ENCODE measurements around the gene CDH5. TPM values are rescaled to one million over a fixed set of nuclear protein-coding genes. Genes with fewer than 3 reads are reported as not detected.
"Not testable (repeated sequence)": the region's sequence is repeated elsewhere in the genome, so short reads cannot be mapped to it uniquely, and the experiment has no call there.

CDH5 gene
- total RNA-seq, 4 donors from 2014 or later = 31.2 to 126 (median 70.6) TPM

- no peak for DNase-seq
- Histone ChIP-seq H3K4me3 (no peak overlapping the region), H3K4me1 (no peaks in the 10 kb centered on the region), H3K27me3 (no peaks in the 10 kb centered on the region), H3K36me3 (no peaks in the 10 kb centered on the region), H3K27ac (no peak overlapping the region), H3K9me3 (no peaks in the 10 kb centered on the region)
- intact Hi-C loops (cut with DNase I; ENCODE audit: low total_unique reads) = no loop called here
- TF ChIP-seq CTCF (IDR thresholded peaks at IDR 0.05) = no peak
- TF ChIP-seq POLR2A (IDR thresholded peaks at IDR 0.05) = no peak
Measured at GRCh38 chr16:66444049-66444481, 77.6 kb downstream of the CDH5 start.

GRCh38 chr16:66446737-66447136, 80.2 kb downstream of the CDH5 start:
- Histone ChIP-seq H3K4me1 (no peaks in the 10 kb centered on the region), H3K27me3 (no peaks in the 10 kb centered on the region), H3K9me3 (no peaks in the 10 kb centered on the region), H3K27ac (no peak overlapping the region), H3K36me3 (no peaks in the 10 kb centered on the region), H3K4me3 (no peak overlapping the region)
- intact Hi-C loops (cut with DNase I; ENCODE audit: low total_unique reads) = no loop called here
- TF ChIP-seq CTCF (IDR thresholded peaks at IDR 0.05) (no peak), POLR2A (IDR thresholded peaks at IDR 0.05) (no peak)
- DNase-seq = no peak

- Histone ChIP-seq H3K4me1 (no peaks in the 10 kb centered on the region), H3K4me3 (no peak overlapping the region), H3K27me3 (no peaks in the 10 kb centered on the region), H3K36me3 (no peaks in the 10 kb centered on the region), H3K27ac (no peak overlapping the region), H3K9me3 (no peaks in the 10 kb centered on the region)
- intact Hi-C loops (cut with DNase I; ENCODE audit: low total_unique reads) = no loop called here
- TF ChIP-seq CTCF (IDR thresholded peaks at IDR 0.05) (no peak), POLR2A (IDR thresholded peaks at IDR 0.05) (no peak)
- no peak for DNase-seq
Measured at GRCh38 chr16:66447491-66447890, 81.0 kb downstream of the CDH5 start.

GRCh38 chr16:66451548-66451947, 85.1 kb downstream of the CDH5 start:
- DNase-seq = no peak
- Histone ChIP-seq H3K27me3 (no peaks in the 10 kb centered on the region), H3K4me1 (no peaks in the 10 kb centered on the region), H3K27ac (no peak overlapping the region), H3K4me3 (no peak overlapping the region), H3K36me3 (no peaks in the 10 kb centered on the region), H3K9me3 (no peaks in the 10 kb centered on the region)
- intact Hi-C loops (cut with DNase I; ENCODE audit: low total_unique reads) = no loop called here
- TF ChIP-seq POLR2A (IDR thresholded peaks at IDR 0.05) = no peak
- TF ChIP-seq CTCF (IDR thresholded peaks at IDR 0.05) = no peak

- H3K27me3 ChIP-seq; H3K9me3 ChIP-seq; DNase-seq; H3K27ac ChIP-seq; H3K36me3 ChIP-seq; H3K4me3 ChIP-seq; intact Hi-C loops (cut with DNase I; ENCODE audit: low total_unique reads); H3K4me1 ChIP-seq: not testable (repeated sequence)
Measured at GRCh38 chr16:66453230-66453629, 86.7 kb downstream of the CDH5 start.

Other genes with a start within 250 kb of the CDH5 start
- gene BEAN1, start 60.6 kb downstream of the CDH5 start, total RNA-seq = 1 to 10 TPM in 1 of 4 donors, under 1 TPM in 1, not detected in 2; 0.52 to 3.9 TPM
- gene TK2, start 183.4 kb downstream of the CDH5 start, total RNA-seq = 10 to 100 TPM; 13.6 to 52.6 (median 39.2) TPM
- 100 to 1,000 TPM in 1 of 4 donors, 10 to 100 TPM in 3; 31.3 to 118 (median 68.6) TPM for gene CKLF, start 185.9 kb downstream of the CDH5 start, total RNA-seq
- 1 to 10 TPM in 2 of 4 donors, not detected in 2; 5.0 to 5.3 TPM for gene CMTM1, start 199.7 kb downstream of the CDH5 start, total RNA-seq
- gene CMTM2, start 212.8 kb downstream of the CDH5 start, total RNA-seq = 1 to 10 TPM in 1 of 4 donors, not detected in 3; 1.2 TPM
- gene CMTM3, start 238.0 kb downstream of the CDH5 start, total RNA-seq = 10 to 100 TPM; 42.6 to 67.9 (median 56.2) TPM